Mesenchymal stem cell (in vitro differentiated cells and primary cell): ENCODE data around the gene RRAD.

Experiments
- DNase-seq: peaks from one replicate; pipeline ENCODE4 v3.0.0-alpha.2; 2013
- H2AFZ ChIP-seq: one replicate; pipeline ENCODE4 v1.6.1; 2013; ENCODE audit warnings: low read depth, mild to moderate bottlenecking, control low read depth, inconsistent platforms, low read length, moderate library complexity
- H2AK5ac ChIP-seq: 2 replicates; pipeline ENCODE4 v1.6.1; 2013; ENCODE audit warnings: low read length, moderate library complexity, mild to moderate bottlenecking, inconsistent platforms; ENCODE audit not compliant: severe bottlenecking
- H2BK120ac ChIP-seq: one replicate; pipeline ENCODE4 v1.6.1; 2013; ENCODE audit warnings: low read depth, mild to moderate bottlenecking, inconsistent platforms, low read length, moderate library complexity
- H2BK12ac ChIP-seq, 2 experiments: one replicate each; pipeline ENCODE4 v1.6.1; 2013; ENCODE audit warnings: inconsistent platforms in 2 of 2, low read length in 2 of 2, mild to moderate bottlenecking in 2 of 2, moderate library complexity in 2 of 2, control low read depth in 1 of 2
- H2BK15ac ChIP-seq: one replicate; pipeline ENCODE4 v1.6.1; 2013; ENCODE audit warnings: mild to moderate bottlenecking, low read depth, inconsistent platforms; ENCODE audit not compliant: poor library complexity, severe bottlenecking
- H2BK5ac ChIP-seq: 2 replicates; pipeline ENCODE4 v1.6.1; 2013; ENCODE audit warnings: low read depth, mild to moderate bottlenecking, low read length, control low read depth, inconsistent platforms; ENCODE audit not compliant: poor library complexity, severe bottlenecking
- H3K14ac ChIP-seq, 2 experiments: one replicate each; pipeline ENCODE4 v1.6.1; 2013; ENCODE audit warnings: inconsistent platforms in 2 of 2, low read length in 2 of 2, control low read depth in 1 of 2, mild to moderate bottlenecking in 1 of 2, moderate library complexity in 1 of 2
- H3K18ac ChIP-seq, 2 experiments: one replicate each; pipeline ENCODE4 v1.6.1; 2013; ENCODE audit warnings: inconsistent platforms in 2 of 2, low read length in 2 of 2, control low read depth in 1 of 2, low read depth in 1 of 2, mild to moderate bottlenecking in 1 of 2
- H3K23ac ChIP-seq, 2 experiments: one replicate each; pipeline ENCODE4 v1.6.1; 2013; ENCODE audit warnings: inconsistent platforms in 2 of 2, low read length in 2 of 2, mild to moderate bottlenecking in 2 of 2, moderate library complexity in 2 of 2, control low read depth in 1 of 2
- H3K27ac ChIP-seq: 2 replicates; pipeline ENCODE4 v1.5.1; 2013; ENCODE audit warnings: mild to moderate bottlenecking, moderate library complexity, low read length, control low read depth, inconsistent platforms; ENCODE audit not compliant: poor library complexity, severe bottlenecking
- H3K27me3 ChIP-seq, 2 experiments: 2 replicates each; pipeline versions ENCODE4 v1.6.1 to v1.7.0; 2013; ENCODE audit warnings: low read length in 2 of 2, mild to moderate bottlenecking in 2 of 2, moderate library complexity in 2 of 2, control low read depth in 1 of 2, inconsistent platforms in 1 of 2; ENCODE audit not compliant: control insufficient read depth in 1 of 2, insufficient read depth in 1 of 2
- H3K36me3 ChIP-seq, 2 experiments: 2 replicates each; pipeline versions ENCODE4 v1.6.1 to v1.7.0; 2013; ENCODE audit warnings: low read length in 2 of 2, control low read depth in 1 of 2, inconsistent platforms in 1 of 2, low read depth in 1 of 2, mild to moderate bottlenecking in 1 of 2; ENCODE audit not compliant: insufficient read depth in 2 of 2, control insufficient read depth in 1 of 2
- H3K4ac ChIP-seq, 2 experiments: one replicate each; pipeline ENCODE4 v1.6.1; 2013; ENCODE audit warnings: inconsistent platforms in 2 of 2, low read length in 2 of 2, mild to moderate bottlenecking in 2 of 2, moderate library complexity in 2 of 2, control low read depth in 1 of 2, low read depth in 1 of 2
- H3K4me1 ChIP-seq: 2 replicates; pipeline ENCODE4 v1.6.1; 2013; ENCODE audit warnings: low read depth, low read length, control low read depth; ENCODE audit not compliant: control insufficient read depth, insufficient read depth
- H3K4me2 ChIP-seq: 2 replicates; pipeline ENCODE4 v1.6.1; 2013; ENCODE audit warnings: low read length, mild to moderate bottlenecking, inconsistent platforms; ENCODE audit not compliant: poor library complexity, severe bottlenecking
- H3K4me3 ChIP-seq, 2 experiments: 2 replicates each; pipeline versions ENCODE4 v1.5.1 to v1.7.0; 2013; ENCODE audit warnings: low read length in 2 of 2, mild to moderate bottlenecking in 2 of 2, control low read depth in 1 of 2, low read depth in 1 of 2; ENCODE audit not compliant: insufficient read depth in 1 of 2
- H3K79me1 ChIP-seq: replicated peaks from 2 replicates; pipeline ENCODE4 v1.6.1; 2013; ENCODE audit warnings: mild to moderate bottlenecking, control low read depth, low read length, inconsistent platforms; ENCODE audit not compliant: poor library complexity, severe bottlenecking
- H3K9ac ChIP-seq: 2 replicates; pipeline ENCODE4 v1.7.0; 2013; ENCODE audit warnings: mild to moderate bottlenecking, low read length, moderate library complexity
- H3K9me3 ChIP-seq: 2 replicates; pipeline ENCODE4 v1.7.0; 2013; ENCODE audit warnings: mild to moderate bottlenecking, low read length; ENCODE audit not compliant: control insufficient read depth
- H4K8ac ChIP-seq: one replicate; pipeline ENCODE4 v1.6.1; 2013; ENCODE audit warnings: inconsistent platforms, mild to moderate bottlenecking, low read length, moderate library complexity
- H4K91ac ChIP-seq: one replicate; pipeline ENCODE4 v1.6.1; 2013; ENCODE audit warnings: mild to moderate bottlenecking, low read length, inconsistent platforms
- WGBS: methylation state at CpG from one replicate; pipeline ENCODE4 v1.1.7; 2013; ENCODE audit warnings: mixed read lengths; 5-methylcytosine and 5-hydroxymethylcytosine counted together

Gene RRAD

GRCh38 chr16:66961914-66962313, 36.6 kb upstream of the RRAD start:
- no peaks in the 10 kb centered on the region for H3K9me3 ChIP-seq
- no peaks in the 10 kb centered on the region for H3K36me3 ChIP-seq
- no peak overlapping the region for H4K8ac ChIP-seq
- no peak overlapping the region for H2AFZ ChIP-seq
- H2AK5ac ChIP-seq = no peak overlapping the region
- no peak overlapping the region for H3K9ac ChIP-seq
- H3K23ac ChIP-seq = no peak overlapping the region
- WGBS = 92% methylated on average over 5 of the region's 5 CpGs
- no peak overlapping the region for H2BK5ac ChIP-seq
- H2BK120ac ChIP-seq = no peak overlapping the region
- H3K18ac ChIP-seq = no peak overlapping the region
- no peak overlapping the region for H4K91ac ChIP-seq
- DNase-seq = no peak
- H3K4ac ChIP-seq = no peak overlapping the region
- no peak overlapping the region for H3K14ac ChIP-seq
- H3K4me1 ChIP-seq = no peaks in the 10 kb centered on the region
- H3K4me3 ChIP-seq = no peak overlapping the region
- no peaks in the 10 kb centered on the region for H3K79me1 ChIP-seq
- H2BK12ac ChIP-seq = no peak overlapping the region
- H3K27me3 ChIP-seq = peaks cover 31 to 37% of the 10 kb centered on the region in 2 experiments
- no peak overlapping the region for H2BK15ac ChIP-seq
- no peak overlapping the region for H3K27ac ChIP-seq
- no peak overlapping the region for H3K4me2 ChIP-seq

- Histone ChIP-seq H3K9ac (no peak within 1 kb of the TSS), H3K27me3 (peaks cover 24 to 31% of the 10 kb centered on the region in 2 experiments), H3K4ac (no peak within 1 kb of the TSS), H3K9me3 (no peaks in the 10 kb centered on the region), H3K27ac (no peak within 1 kb of the TSS), H3K14ac (no peak within 1 kb of the TSS), H3K36me3 (no peaks in the 10 kb centered on the region), H3K79me1 (no peaks in the 10 kb centered on the region), H3K4me3 (no peak within 1 kb of the TSS), H2AK5ac (no peak within 1 kb of the TSS), H3K18ac (no peak within 1 kb of the TSS), H2BK5ac (no peak within 1 kb of the TSS), H3K4me2 (no peak within 1 kb of the TSS), H2BK12ac (no peak within 1 kb of the TSS), H2BK120ac (no peak within 1 kb of the TSS), H3K4me1 (no peaks in the 10 kb centered on the region), H4K91ac (no peak within 1 kb of the TSS), H4K8ac (no peak within 1 kb of the TSS), H2AFZ (no peak within 1 kb of the TSS), H3K23ac (no peak within 1 kb of the TSS), H2BK15ac (no peak within 1 kb of the TSS)
- DNase-seq = peak; percentile 74
- 66% methylated on average over 16 of the region's 16 CpGs for WGBS
Observed at GRCh38 chr16:66961065-66961744, 35.9 kb upstream of the RRAD start, which contains the start of gene CES3. Gene CES3 (plus strand): TSS chr16:66961266. CDS start chr16:66961308, 42 bp downstream.

GRCh38 chr16:66960270-66960669, 34.9 kb upstream of the RRAD start:
- no peaks in the 10 kb centered on the region for H3K4me1 ChIP-seq
- no peak overlapping the region for H2BK5ac ChIP-seq
- no peak overlapping the region for H2BK15ac ChIP-seq
- no peak overlapping the region for H2AFZ ChIP-seq
- no peak overlapping the region for H3K4ac ChIP-seq
- no peak overlapping the region for H4K8ac ChIP-seq
- no peaks in the 10 kb centered on the region for H3K9me3 ChIP-seq
- no peak overlapping the region for H4K91ac ChIP-seq
- H3K18ac ChIP-seq = no peak overlapping the region
- no peak overlapping the region for H3K4me2 ChIP-seq
- WGBS = 90% methylated on average over 1 of the region's 1 CpG
- no peak overlapping the region for H2BK120ac ChIP-seq
- peaks cover 15 to 25% of the 10 kb centered on the region in 2 experiments for H3K27me3 ChIP-seq
- no peak overlapping the region for H3K14ac ChIP-seq
- no peaks in the 10 kb centered on the region for H3K36me3 ChIP-seq
- H3K79me1 ChIP-seq = no peaks in the 10 kb centered on the region
- H3K4me3 ChIP-seq = no peak overlapping the region
- H2AK5ac ChIP-seq = no peak overlapping the region
- H2BK12ac ChIP-seq = no peak overlapping the region
- no peak overlapping the region for H3K23ac ChIP-seq
- DNase-seq = no peak
- H3K27ac ChIP-seq = no peak overlapping the region
- H3K9ac ChIP-seq = no peak overlapping the region

DNA sequence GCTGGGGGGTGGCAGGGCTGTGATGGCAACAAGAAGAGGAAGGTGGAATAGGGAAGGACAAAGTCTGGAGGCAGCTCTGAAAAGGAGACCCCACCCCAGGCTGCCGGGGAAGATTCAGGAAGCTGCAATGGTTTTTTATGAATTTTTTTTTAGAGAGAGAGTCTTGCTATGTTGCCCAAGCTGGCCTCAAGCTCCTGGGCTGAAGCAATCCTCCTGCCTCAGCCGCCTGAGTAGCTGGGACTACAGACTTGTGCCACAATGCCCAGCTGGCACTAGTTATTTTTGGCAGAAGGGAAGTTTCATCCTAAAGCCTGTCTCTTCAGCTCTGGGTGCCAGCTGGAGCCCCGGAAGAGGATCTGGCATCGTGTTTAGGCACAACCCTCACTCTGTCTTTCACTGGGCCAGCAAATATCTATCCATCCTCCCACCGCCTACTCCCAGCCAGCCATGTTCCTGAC, 34.4 kb upstream of the RRAD start:
- Histone ChIP-seq H2AFZ (no peak overlapping the region), H3K23ac (no peak overlapping the region), H3K4me3 (no peak overlapping the region), H4K8ac (no peak overlapping the region), H3K27me3 (peaks cover 10 to 20% of the 10 kb centered on the region in 2 experiments), H3K14ac (no peak overlapping the region), H2BK120ac (no peak overlapping the region), H4K91ac (no peak overlapping the region), H3K36me3 (no peaks in the 10 kb centered on the region), H3K4ac (no peak overlapping the region), H2AK5ac (no peak overlapping the region), H2BK15ac (no peak overlapping the region), H3K27ac (no peak overlapping the region), H3K9ac (no peak overlapping the region), H2BK12ac (no peak overlapping the region), H3K79me1 (no peaks in the 10 kb centered on the region), H3K4me2 (no peak overlapping the region), H3K18ac (no peak overlapping the region), H3K4me1 (no peaks in the 10 kb centered on the region), H3K9me3 (no peaks in the 10 kb centered on the region), H2BK5ac (no peak overlapping the region)
- 82% methylated on average over 5 of the region's 5 CpGs for WGBS
- DNase-seq = no peak
